Measurements from ENCODE around the gene NHS.
A peak's percentile ranks its signal among the peaks of the same experiment; 100 is the strongest.

The NHS gene

DNA sequence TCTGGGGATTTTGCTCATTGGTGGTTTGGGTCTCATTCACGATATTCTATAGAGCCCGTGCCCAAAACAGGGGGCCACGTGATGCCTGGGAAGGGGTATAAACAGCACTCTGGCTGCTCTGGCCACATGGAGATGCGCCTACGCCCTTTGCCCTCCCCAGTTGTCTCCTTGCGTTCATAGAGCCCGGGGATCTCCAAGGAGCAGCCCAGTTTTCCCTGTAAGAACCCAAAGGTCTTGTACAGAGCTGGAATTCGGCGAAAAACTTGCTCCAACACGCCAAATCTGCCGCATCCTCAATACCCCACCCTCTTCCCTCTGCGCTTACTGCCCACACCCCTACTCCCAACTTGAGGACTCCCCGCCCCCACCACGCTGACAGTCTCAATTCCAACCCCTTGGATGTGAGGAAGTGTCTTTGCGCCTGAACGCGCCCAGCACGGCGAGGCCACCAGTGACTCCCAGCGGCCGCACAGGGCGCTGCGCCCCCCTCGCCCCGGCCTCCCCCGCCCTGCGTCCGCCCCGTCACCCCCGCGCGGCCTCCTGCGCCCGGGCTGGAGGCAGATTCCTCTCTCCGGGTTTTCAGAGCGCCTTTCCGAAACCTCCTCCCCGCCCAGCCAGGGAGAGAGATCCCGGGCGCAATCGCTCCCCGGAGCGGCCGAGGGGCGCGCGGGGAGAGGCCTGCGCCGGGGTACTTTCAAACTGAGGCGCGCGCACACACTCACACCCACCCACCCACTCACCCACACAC is at the start of gene NHS:
TSS of gene NHS (plus strand) at position 582 of the 748 bp plus-strand sequence. CDS start 558 bp downstream, outside the sequence.
- DNase-seq, result no peak

DNA sequence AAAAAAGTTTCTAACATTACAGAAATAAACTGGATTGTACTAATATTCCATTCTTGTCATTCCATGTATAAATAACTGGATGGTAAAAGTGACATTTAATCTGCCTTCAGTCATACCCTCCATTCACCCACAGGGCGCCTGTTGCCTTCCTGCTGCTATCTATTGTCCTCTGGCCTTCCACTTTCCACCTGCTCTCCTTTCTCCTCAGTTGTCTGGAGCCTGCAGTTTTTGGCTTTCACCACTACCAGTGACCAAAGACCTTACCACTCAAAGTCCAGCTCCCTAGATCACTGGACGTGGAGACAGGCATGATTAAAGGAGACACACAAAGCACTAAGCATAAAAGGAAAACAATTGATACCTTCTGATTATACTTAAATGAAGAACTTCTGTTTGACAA is 46.2 kb upstream of the NHS start:
- DNase-seq, result no peak

DNA sequence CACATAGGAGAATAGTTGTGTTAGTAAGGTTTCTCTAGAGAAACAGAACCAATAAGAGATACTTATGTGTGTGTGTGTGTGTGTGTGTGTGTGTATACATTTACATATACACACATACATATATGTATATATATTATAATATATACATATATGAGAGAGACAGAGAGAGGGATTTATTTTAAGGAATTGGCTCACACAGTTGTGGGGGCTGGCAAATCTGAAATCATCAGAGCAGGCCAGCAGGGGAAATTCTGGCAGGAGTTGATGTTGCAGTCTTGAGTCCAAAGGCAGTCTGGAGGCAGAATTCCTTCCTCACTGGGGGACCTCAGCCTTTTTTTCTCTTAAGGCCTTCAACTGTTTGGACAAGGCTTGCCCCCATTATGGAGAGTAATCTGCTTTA is 38.6 kb upstream of the NHS start:
- DNase-seq, result no peak

DNA sequence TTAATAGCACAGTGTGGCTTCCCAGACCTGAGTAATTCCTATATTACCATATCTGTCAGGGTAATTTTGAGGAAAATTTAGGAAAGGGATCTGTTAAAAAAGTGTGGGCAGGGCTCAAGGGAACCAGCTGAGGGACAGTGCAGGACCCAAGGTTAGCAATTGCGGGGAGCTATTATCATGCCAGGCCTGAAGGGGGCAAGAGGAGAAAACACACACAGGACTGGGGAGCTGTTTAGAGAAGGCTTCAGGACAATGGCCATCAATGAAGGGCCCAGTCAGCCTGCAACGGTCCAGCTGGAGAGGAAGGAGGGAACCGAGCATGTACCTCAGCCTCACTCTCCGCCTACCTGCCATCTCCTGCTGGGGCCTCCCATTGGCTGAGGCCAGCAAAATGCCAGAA is 19.0 kb upstream of the NHS start:
- no peak for DNase-seq

DNA sequence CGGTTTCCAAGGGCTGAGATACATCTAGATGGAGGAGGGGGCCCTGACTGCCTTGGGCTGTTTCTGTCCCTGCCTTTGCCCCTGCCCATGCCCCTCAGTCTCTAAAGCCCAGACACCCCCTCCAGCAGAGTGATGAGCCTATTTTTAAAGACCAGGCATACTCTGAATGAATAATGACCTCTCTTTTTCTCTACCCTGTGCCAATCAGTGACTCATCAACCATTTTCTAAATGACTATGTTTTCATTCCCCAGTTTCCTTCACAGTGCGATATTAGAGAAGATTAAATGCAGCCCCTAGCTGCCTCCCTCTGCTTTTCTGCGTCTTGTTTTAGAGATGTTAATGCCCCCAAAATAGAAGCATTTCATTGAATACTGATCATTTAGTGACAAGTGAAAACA is 15.5 kb upstream of the NHS start:
- DNase-seq, result no peak

GRCh38 chrX:17361620-17362019 is 13.4 kb upstream of the NHS start:
- DNase-seq, result no peak

DNA sequence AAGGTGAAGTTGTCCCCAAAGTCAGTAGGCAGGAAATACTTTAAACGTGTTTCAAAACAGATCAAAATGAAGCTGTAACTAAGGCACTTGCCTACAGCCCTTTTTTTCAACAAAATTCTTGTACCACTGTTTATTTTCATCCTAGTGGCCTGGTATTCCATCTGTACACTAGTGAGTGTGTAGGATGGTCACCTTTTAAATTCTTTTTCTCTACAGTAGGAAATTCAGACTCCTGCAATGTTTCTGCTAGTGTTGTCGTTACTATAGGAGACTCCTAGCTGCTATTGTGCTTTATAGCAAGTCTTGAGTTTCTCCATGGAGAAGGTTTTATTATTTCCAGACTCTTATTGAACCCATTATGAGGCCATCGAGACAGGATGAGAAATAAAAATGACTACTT is 7.0 kb upstream of the NHS start:
- no peak for DNase-seq

- DNase-seq, result no peak
These were observed 5.7 kb upstream of the NHS start for GRCh38 chrX:17369309-17369708.

- no peak for DNase-seq
These were observed 4.8 kb upstream of the NHS start for GRCh38 chrX:17370191-17370590.

GRCh38 chrX:17372052-17372451 is 2.9 kb upstream of the NHS start:
- no peak for DNase-seq

DNA sequence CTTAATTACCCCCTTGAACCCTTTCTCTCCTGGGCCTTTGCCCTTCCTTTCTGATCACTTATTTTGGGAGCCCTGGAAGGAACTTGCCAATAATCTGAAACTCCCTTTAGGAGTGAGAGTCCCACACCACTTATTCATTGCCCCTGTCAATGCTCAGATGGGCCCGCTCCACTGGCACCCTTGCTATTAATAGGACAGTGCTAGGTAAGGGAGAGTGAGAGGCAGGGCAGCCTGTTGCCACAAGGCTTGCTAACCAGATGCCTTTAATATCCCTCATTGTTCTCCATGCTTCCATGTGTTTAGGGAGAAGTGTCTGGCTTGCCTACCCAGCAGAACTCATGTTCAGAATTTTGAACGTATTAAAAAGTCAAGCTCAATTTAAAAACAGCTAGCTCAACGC is 1.7 kb upstream of the NHS start:
- no peak for DNase-seq

DNA sequence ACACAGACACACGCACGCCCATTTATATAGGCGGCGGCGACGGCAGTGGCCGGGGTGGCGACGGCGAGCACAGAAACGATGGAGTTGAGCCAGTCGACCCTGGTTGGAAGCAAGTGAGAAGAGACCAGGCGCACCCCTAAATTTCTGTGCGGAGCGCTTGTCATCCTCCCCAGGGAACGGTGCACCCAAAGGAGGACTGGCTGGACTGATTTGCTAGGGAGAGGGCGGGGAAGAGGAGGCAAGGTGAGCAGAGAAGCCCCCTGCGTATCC is 302 bp downstream of the NHS start:
- no peak for DNase-seq

GRCh38 chrX:17375637-17376430 is 834 bp downstream of the NHS start:
- DNase-seq, result no peak

GRCh38 chrX:17376431-17377077 is 1.6 kb downstream of the NHS start:
- DNase-seq, result no peak

- peak; percentile 24 for DNase-seq
These were observed 2.2 kb downstream of the NHS start for GRCh38 chrX:17377091-17377717.

DNA sequence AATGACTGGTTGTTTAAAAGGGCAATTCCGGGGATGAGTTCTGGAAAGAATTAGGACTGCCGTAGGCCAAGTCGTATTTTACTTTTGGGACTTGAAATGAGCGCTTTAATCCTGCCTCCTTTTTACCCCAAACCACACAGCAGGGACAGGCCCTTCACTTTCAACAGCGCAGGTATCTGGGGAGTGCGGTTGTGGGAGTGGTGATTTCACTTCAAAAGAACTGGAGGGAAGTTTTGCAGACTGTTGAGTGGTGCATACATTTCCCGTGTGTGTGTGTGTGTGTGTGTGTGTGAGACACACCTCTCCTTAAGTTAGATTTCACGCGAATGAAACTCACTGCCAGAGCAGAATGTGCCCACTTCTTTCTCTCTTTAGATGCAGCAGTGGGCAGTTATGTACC is 2.8 kb downstream of the NHS start:
- DNase-seq, result no peak

GRCh38 chrX:17380221-17380620 is 5.2 kb downstream of the NHS start:
- DNase-seq, result no peak

GRCh38 chrX:17390419-17390850 is 15.4 kb downstream of the NHS start:
- DNase-seq, result no peak

DNA sequence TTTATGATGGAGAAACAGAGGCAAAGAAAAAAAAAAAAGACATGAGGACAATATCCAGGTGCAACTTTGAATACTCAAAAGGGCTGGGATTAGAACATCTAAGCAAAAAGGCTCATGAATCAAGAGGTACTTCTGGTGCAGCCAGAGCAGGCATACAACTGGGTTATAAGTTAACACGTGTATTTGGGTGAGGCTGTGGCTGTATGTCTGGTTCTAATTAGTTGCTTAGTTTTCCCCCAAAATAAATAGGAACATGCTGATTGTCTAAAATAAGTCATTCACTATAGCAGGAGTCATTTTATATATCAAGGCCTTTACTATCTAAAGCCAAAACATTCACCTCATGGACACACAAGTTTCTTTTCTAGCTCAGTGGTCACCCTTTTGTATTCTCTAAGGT is 20.2 kb downstream of the NHS start:
- DNase-seq, result no peak

- DNase-seq, result no peak
These were observed 22.1 kb downstream of the NHS start for GRCh38 chrX:17397074-17397473.

DNA sequence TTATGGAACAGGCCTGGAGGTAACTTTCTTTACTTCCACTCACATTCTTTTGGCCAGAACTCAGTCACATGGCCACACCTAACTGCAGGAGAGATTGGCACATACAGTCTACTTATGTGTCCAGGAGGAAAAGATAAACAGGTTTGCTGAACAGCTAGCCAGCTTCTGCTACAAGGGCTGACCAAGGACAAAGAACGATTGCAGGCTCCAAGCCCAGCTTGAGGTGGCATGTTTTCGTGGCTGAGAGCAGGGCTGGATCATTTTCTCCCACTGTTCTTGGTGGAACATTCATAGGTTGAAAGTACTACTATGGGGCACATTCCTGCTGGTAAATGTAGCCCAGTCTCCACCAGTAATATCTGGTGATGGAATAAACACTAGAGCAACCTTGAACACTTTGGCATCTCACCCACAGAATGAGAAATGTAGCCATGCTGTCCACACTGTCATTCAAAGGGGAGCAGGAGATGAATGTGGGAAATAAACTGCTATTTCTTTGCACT is 28.2 kb downstream of the NHS start:
- no peak for DNase-seq

DNA sequence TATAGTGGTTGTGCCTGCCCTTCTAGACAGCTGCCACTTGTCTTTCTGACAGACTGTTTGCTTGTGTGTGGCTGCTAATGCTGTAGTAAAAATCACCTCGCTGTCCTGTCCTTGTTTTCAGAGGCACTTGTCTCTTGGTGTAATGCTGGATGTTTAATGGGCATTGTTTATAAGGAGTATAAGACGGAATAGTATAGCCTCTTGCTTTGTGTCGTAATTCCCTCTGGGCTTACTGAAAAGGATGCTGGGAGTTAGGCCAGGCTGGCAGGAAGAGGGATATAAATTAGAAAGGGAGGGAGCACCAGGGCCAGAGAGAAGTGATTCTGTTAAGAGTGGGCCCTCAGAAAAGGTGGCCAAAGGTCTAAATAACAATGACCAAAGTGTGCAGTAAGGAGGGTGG is 29.0 kb downstream of the NHS start:
- no peak for DNase-seq

DNA sequence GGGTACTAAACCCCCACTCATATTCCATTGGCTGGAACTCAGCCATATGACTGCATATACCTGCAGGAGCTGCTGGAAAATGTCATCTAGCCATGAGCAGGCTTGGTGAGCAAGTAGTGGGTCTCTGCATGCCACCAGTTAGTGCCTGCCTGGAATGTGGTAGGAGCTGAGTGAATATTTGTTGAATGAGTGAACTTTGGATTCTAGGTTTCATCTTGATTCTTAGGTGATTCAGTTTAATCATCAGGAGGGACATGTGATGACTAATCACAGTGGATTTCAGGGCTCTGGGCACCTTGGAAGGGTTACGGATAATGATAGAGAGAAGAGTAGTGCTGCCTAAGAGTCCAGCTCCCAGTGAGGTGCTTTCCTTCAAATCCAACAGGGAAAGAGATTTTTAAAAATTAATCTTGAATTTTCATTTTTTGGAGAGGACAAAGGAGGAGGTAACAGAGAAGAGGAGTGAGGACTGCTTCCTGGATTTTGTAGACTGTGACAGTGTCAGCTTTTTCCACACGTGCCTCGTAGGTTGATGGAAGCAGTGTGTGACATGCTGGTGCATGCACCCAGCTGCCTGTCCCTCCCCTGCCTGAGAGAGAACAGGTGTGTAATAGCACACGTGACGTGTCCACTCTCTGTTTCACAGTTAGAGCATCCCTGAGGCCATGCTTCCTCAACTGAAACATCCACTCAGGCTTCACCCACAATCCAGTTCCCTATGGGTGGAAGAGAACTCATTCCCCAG is 30.4 kb downstream of the NHS start:
- DNase-seq, result no peak

Data from NCI-H2029 (cell line).